GM12872 (cell line): Measurements from ENCODE around the gene RSPH3.
A peak's percentile ranks its signal among the peaks of the same experiment; 100 is the strongest.

Source experiments
- TF ChIP-seq, protein P1 (sequence below): IDR thresholded peaks from 3 replicates; pipeline ENCODE4 v1.5.1; 2011; ENCODE audit warnings: low read depth, mild to moderate bottlenecking, low read length, moderate library complexity; ENCODE audit not compliant: insufficient read depth

Gene RSPH3

GRCh38 chr6:159002432-159003155, 2.6 kb upstream of the RSPH3 start:
- TF ChIP-seq, protein P1, sequence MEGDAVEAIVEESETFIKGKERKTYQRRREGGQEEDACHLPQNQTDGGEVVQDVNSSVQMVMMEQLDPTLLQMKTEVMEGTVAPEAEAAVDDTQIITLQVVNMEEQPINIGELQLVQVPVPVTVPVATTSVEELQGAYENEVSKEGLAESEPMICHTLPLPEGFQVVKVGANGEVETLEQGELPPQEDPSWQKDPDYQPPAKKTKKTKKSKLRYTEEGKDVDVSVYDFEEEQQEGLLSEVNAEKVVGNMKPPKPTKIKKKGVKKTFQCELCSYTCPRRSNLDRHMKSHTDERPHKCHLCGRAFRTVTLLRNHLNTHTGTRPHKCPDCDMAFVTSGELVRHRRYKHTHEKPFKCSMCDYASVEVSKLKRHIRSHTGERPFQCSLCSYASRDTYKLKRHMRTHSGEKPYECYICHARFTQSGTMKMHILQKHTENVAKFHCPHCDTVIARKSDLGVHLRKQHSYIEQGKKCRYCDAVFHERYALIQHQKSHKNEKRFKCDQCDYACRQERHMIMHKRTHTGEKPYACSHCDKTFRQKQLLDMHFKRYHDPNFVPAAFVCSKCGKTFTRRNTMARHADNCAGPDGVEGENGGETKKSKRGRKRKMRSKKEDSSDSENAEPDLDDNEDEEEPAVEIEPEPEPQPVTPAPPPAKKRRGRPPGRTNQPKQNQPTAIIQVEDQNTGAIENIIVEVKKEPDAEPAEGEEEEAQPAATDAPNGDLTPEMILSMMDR: no peak

- TF ChIP-seq, protein P1: no peak
Observed at GRCh38 chr6:158999154-158999665, 792 bp downstream of the RSPH3 start.

DNA sequence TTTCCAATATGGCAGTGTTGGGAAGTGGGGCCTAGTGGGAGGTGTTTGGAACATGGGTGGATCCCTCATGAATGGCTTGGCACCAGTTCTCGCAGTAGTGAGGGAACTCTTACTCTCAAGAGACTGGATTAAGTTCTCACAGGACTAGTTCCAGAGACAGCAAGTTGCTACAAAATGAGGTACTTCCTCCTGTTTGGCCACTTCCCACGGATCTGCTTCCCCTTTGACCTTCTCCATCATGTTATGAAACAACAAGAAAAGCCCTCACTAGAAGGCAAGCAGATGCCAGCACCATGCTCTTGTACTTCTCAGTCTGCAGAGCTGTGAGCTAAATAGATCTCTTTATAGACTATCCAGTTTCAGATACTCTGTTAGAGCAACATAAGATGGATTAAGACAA, 3.1 kb downstream of the RSPH3 start:
- TF ChIP-seq, protein P1: no peak

DNA sequence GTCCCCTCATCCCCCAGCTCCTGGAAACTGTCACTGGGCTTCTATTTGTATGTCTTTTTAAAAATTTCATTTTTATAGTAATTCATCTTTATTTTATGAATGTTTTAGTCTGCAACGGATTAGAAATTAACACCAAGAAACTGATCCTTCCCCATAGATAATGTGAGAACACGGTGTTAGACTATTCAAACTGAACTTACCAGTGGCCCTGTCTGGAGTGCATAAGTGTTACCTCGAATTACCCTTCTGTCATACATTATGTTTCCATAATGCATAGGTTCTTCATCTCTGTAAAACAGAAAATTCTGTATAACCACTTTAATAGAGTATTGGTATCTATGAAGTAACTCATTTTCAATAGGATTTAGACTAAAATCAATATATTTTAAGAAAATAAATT, 6.4 kb downstream of the RSPH3 start:
- TF ChIP-seq, protein P1: no peak

DNA sequence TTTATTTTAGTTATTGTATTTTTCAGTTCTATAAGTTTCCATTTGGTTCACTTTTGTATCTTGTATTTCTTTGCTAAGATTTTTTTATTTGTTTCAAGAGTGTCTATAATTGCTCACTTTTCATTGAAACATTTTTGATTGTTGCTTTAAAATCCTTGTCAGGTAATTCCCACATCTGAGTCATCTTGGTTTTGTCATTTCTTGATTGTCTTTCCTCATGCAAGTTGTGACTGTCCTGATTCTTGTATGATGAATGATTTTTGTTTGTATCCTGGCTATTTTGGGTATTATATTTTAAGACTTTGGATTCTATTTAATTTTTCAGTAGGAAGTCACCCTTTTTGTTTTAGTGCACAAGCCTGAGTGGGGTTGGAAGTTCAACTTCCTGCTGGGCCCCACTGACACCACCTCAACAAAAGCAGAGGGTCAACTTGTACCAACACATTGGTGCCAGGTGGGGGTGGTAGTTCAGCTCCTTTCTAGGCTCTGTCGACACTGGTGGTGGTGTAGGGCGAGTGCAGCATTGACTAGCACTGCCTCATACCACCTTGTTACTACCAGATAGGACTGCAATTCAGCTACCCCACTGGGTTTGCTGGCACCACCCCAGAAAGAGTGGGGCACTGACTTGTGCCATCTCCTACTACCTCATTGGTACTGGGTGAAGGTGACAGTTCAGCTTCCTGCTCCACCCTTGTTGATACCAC, 8.8 kb downstream of the RSPH3 start:
- TF ChIP-seq, protein P1: peak; percentile 32; the same call in 1 of the 3 replicates

GRCh38 chr6:158988477-158988876, 11.5 kb downstream of the RSPH3 start:
- TF ChIP-seq, protein P1: no peak

- TF ChIP-seq, protein P1: no peak
Observed at GRCh38 chr6:158987657-158988056, 12.3 kb downstream of the RSPH3 start.
